MM.1S (cell line): ENCODE results near the gene DHDH.

Experiments
- EZH2phosphoT487 ChIP-seq: fragments of 300-600 bp; sonication (generic); IDR thresholded peaks from 2 replicates; pipeline ENCODE4 v1.6.1; 2018; ENCODE audit warnings: antibody characterized with exemption, low read length
- TF ChIP-seq, protein P1 (sequence below): fragments of 300-600 bp; sonication (generic); IDR thresholded peaks from 2 replicates; pipeline ENCODE4 v1.5.1; 2016; ENCODE audit warnings: antibody characterized with exemption, low read length, mixed read lengths

DNA sequence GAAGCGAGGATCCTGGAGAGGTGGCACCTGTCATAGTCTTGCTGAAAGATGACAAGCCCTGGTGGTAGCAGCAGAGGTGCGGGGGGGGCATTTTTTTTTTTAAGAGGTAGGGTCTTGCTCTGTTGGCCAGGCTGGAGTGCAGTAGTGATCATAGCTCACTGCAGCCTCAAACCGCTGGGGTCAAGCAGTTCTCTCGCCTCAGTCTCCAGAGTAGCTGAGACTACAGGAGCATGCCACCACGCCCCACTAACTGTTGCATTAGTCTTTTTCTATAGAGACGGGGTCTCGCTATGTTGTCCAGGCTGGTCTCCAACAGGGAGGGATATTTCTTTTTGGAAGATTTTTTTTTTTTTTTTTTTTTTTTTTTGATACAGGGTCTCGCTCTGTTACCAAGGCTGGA, 24.5 kb downstream of the DHDH start:
- TF ChIP-seq, protein P1, sequence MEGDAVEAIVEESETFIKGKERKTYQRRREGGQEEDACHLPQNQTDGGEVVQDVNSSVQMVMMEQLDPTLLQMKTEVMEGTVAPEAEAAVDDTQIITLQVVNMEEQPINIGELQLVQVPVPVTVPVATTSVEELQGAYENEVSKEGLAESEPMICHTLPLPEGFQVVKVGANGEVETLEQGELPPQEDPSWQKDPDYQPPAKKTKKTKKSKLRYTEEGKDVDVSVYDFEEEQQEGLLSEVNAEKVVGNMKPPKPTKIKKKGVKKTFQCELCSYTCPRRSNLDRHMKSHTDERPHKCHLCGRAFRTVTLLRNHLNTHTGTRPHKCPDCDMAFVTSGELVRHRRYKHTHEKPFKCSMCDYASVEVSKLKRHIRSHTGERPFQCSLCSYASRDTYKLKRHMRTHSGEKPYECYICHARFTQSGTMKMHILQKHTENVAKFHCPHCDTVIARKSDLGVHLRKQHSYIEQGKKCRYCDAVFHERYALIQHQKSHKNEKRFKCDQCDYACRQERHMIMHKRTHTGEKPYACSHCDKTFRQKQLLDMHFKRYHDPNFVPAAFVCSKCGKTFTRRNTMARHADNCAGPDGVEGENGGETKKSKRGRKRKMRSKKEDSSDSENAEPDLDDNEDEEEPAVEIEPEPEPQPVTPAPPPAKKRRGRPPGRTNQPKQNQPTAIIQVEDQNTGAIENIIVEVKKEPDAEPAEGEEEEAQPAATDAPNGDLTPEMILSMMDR, result no peak
- no peak for TF ChIP-seq EZH2phosphoT487
